Spinal cord (tissue), 10 donors: ENCODE data around the gene CREB1. TPM values are rescaled to one million over a fixed set of nuclear protein-coding genes. Genes with fewer than 3 reads are reported as not detected.
A peak's percentile ranks its signal among the peaks of the same experiment; 100 is the strongest.

ENCODE experiments used
- DNase-seq, 6 donors: peaks; one replicate each; pipeline versions ENCODE4 v3.0.0 to v3.0.0-alpha.2; 2013 to 2015; ENCODE audit warnings: low spot score in 6 of 6, low read depth in 4 of 6
- H3K27ac ChIP-seq: one replicate; pipeline ENCODE4 v1.5.1; 2013; ENCODE audit warnings: low read depth, low read length, control low read depth
- H3K27me3 ChIP-seq: one replicate; pipeline ENCODE4 v1.6.1; 2013; ENCODE audit warnings: low read length; ENCODE audit not compliant: control insufficient read depth, insufficient read depth
- H3K36me3 ChIP-seq: one replicate; pipeline ENCODE4 v1.6.1; 2013; ENCODE audit warnings: low read length; ENCODE audit not compliant: control insufficient read depth, insufficient read depth
- H3K4me1 ChIP-seq: one replicate; pipeline ENCODE4 v1.6.1; 2013; ENCODE audit warnings: low read length; ENCODE audit not compliant: control insufficient read depth, insufficient read depth
- H3K4me3 ChIP-seq: one replicate; pipeline ENCODE4 v1.5.1; 2013; ENCODE audit warnings: low read depth, low read length, control low read depth
- H3K9me3 ChIP-seq: one replicate; pipeline ENCODE4 v1.6.1; 2013; ENCODE audit warnings: low read length; ENCODE audit not compliant: control insufficient read depth, insufficient read depth
- WGBS: methylation state at CpG from one replicate; pipeline ENCODE4 v1.1.5; 2013; ENCODE audit warnings: missing lambda C conversion rate; ENCODE audit not compliant: insufficient coverage; 5-methylcytosine and 5-hydroxymethylcytosine counted together
- polyA plus RNA-seq, 2 donors: library from polyadenylated mRNA; unstranded; fragments of 120-200 nt; gene quantifications; one replicate each; pipeline ENCODE4 v1.2.1, GENCODE V29; 2013; ENCODE audit not compliant: insufficient read length in 2 of 2
- total RNA-seq, 2 donors: library from RNA; depleted of rRNA in 1 of 2; stranded (reverse); fragments of 120-200 nt in 1 of 2; fragments of >200 nt in 1 of 2; gene quantifications; one replicate each; pipeline versions ENCODE4 v1.2.3 to v1.2.4, GENCODE V29; 2013 to 2014
- donor health status: healthy.

CREB1 gene
- total and polyA plus RNA-seq, 4 donors = 32.3 to 82.6 (median 53.4) TPM

GRCh38 chr2:207501802-207502576 lies 27.8 kb upstream of the CREB1 start:
- Histone ChIP-seq H3K4me3 (no peak overlapping the region), H3K36me3 (no peaks in the 10 kb centered on the region), H3K27ac (no peak overlapping the region), H3K9me3 (no peaks in the 10 kb centered on the region), H3K27me3 (no peaks in the 10 kb centered on the region), H3K4me1 (peaks cover 9% of the 10 kb centered on the region)
- 94% methylated on average over 4 of the region's 7 CpGs for WGBS
- DNase-seq = no peak

DNA sequence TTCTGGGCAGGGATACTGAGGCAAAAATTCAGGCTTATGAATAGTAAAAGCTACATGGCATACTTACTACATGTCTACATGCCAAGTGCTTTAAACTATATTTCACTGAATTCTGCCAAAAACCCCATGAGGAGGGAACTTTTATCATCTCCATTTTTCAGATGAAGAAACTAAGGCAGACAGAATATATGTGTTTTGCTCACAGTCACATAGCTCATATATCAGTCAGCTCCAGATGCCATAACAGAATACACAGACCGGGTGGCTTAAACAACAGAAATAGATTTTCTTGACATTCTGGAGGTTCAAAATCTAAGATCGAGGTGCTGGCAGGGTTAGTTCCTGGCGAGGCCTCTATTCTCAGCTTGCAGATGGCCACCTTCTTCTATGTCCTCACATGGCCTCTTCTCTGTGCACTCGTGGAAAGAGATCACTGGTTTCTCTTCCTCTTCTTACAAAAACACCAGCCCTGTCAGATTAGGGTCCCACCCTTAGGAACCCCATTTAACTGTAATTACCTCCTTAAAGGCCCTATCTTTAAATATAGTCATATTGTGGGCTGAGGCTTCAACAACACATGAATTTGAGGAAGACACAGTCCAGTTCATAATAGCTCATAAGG lies 27.1 kb upstream of the CREB1 start:
- peak in 1 of 6 donors; percentile 51 for DNase-seq
- H3K4me3 ChIP-seq = no peak overlapping the region
- WGBS = 93% methylated on average over 3 of the region's 4 CpGs
- H3K36me3 ChIP-seq = no peaks in the 10 kb centered on the region
- peaks cover 9% of the 10 kb centered on the region for H3K4me1 ChIP-seq
- no peaks in the 10 kb centered on the region for H3K9me3 ChIP-seq
- H3K27ac ChIP-seq = no peak overlapping the region
- H3K27me3 ChIP-seq = no peaks in the 10 kb centered on the region

GRCh38 chr2:207503234-207503633 lies 26.5 kb upstream of the CREB1 start:
- no peak overlapping the region for H3K4me3 ChIP-seq
- no peaks in the 10 kb centered on the region for H3K9me3 ChIP-seq
- no peaks in the 10 kb centered on the region for H3K27me3 ChIP-seq
- peaks cover 9% of the 10 kb centered on the region for H3K4me1 ChIP-seq
- H3K27ac ChIP-seq = no peak overlapping the region
- DNase-seq = no peak
- WGBS = 53% methylated on average over 4 of the region's 5 CpGs
- no peaks in the 10 kb centered on the region for H3K36me3 ChIP-seq

DNA sequence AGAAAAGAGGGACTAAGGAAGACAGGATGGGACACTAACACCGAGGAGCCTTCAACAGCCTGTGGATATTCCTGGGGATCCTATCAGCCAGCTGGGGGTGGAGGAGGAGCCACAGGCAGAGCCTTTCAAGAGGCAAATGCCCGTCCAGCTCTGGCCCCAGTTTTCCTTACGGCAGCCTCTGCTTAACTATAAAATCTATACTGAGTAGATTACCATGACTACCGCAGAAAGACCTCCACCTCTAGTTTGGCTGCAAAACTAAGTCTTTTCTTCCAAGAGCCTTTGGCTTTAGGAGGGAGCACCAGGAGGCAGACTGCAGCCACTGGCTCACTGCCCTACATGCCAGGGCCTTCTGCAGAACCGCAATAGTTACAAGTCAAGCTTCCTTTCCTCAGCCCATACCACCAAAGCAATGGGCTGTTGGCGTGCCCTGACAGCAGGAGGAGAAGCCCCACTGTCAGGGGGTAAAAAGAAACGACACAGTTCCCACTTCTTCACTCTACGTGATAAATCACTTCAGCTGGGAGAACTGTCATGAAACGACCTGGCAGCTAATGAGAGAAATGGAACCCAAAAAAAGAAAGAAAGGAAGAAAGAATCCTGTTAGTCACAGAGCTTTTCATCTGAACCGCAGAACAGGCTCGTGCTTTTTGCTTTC lies 25.1 kb upstream of the CREB1 start:
- H3K4me3 ChIP-seq = peak overlapping the region; percentile 1
- peaks cover 9% of the 10 kb centered on the region for H3K4me1 ChIP-seq
- peak overlapping the region; percentile 77 for H3K27ac ChIP-seq
- no peaks in the 10 kb centered on the region for H3K36me3 ChIP-seq
- peak; percentile 53 to 91 (median 70) for DNase-seq
- H3K9me3 ChIP-seq = no peaks in the 10 kb centered on the region
- 18% methylated on average over 6 of the region's 11 CpGs for WGBS
- H3K27me3 ChIP-seq = no peaks in the 10 kb centered on the region

DNA sequence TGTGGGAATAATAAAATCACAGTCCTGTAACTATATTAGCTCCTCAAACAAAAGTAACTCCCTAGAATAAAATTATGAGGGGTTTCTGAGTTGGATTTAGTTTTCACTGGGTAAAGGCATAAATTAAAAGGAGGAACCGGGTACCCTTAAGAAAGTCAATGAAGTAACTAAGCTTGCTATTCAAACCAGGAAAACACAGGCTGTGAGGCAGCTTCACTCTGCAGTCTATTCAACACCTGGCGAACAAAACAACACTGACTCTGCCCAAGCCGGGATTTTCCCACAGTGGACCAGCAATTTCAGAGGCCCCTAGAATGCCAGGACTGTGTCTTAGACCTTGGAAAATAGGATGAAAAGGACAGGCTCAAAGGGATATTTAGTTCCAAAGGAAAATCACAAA lies 24.6 kb upstream of the CREB1 start:
- peak in 5 of 6 donors; percentile 21 to 73 (median 38) for DNase-seq
- Histone ChIP-seq H3K36me3 (no peaks in the 10 kb centered on the region), H3K4me3 (peak overlapping the region; percentile 1), H3K27me3 (no peaks in the 10 kb centered on the region), H3K27ac (peak overlapping the region; percentile 77), H3K4me1 (peaks cover 9% of the 10 kb centered on the region), H3K9me3 (no peaks in the 10 kb centered on the region)
- WGBS = 0% methylated on average over 1 of the region's 3 CpGs

DNA sequence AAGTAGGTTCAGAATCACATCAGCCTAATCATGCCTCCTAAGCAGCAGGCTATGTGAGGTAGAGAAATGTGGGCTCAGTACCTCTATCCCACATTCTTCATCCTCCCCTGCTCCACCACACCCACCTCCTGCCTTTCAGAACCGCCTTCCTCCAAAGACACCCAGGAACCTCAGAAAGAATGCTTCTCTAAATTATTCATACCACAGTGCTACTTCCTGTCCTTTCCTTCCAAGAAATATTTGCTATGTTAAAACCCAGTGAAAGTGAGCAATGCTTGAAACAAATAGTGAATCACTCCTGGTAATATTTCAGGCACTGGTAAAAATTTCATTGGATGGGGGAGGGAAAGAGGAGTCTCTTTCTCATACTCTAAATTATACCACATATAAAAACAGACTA lies 24.0 kb upstream of the CREB1 start:
- no peak overlapping the region for H3K4me3 ChIP-seq
- H3K27ac ChIP-seq = peak overlapping the region; percentile 77
- peak in 1 of 6 donors; percentile 5 for DNase-seq
- no peaks in the 10 kb centered on the region for H3K36me3 ChIP-seq
- H3K9me3 ChIP-seq = no peaks in the 10 kb centered on the region
- WGBS = 0% methylated on average over 1 of the region's 1 CpG
- H3K4me1 ChIP-seq = peaks cover 9% of the 10 kb centered on the region
- no peaks in the 10 kb centered on the region for H3K27me3 ChIP-seq

GRCh38 chr2:207506426-207506825 lies 23.3 kb upstream of the CREB1 start:
- no peaks in the 10 kb centered on the region for H3K9me3 ChIP-seq
- H3K4me1 ChIP-seq = peaks cover 9% of the 10 kb centered on the region
- H3K27ac ChIP-seq = no peak overlapping the region
- WGBS = 83% methylated on average over 1 of the region's 1 CpG
- no peak overlapping the region for H3K4me3 ChIP-seq
- DNase-seq = no peak
- no peaks in the 10 kb centered on the region for H3K27me3 ChIP-seq
- no peaks in the 10 kb centered on the region for H3K36me3 ChIP-seq

DNA sequence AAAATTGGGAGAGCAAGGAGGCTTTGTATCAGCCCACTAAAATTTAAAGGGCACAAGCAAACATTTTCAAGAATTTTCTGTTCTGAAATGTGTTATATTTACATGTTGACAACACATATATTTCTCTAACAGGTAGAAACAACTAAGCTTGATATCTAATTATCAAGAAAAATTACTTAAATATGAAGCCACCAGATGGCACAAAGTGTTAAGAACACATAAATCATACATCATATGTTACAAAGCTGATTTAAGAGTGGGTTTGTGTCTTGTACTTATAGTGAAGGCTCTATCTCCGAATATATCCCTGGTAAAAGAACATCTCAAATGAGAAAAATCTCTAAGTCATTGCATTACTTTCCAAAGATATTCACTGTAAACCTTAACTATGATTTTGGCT lies 19.6 kb upstream of the CREB1 start:
- Histone ChIP-seq H3K4me3 (no peak overlapping the region), H3K9me3 (no peaks in the 10 kb centered on the region), H3K27me3 (no peaks in the 10 kb centered on the region), H3K36me3 (no peaks in the 10 kb centered on the region), H3K27ac (no peak overlapping the region), H3K4me1 (no peaks in the 10 kb centered on the region)
- WGBS = no CpG with 5 or more reads among the region's 1 CpG
- DNase-seq = no peak

DNA sequence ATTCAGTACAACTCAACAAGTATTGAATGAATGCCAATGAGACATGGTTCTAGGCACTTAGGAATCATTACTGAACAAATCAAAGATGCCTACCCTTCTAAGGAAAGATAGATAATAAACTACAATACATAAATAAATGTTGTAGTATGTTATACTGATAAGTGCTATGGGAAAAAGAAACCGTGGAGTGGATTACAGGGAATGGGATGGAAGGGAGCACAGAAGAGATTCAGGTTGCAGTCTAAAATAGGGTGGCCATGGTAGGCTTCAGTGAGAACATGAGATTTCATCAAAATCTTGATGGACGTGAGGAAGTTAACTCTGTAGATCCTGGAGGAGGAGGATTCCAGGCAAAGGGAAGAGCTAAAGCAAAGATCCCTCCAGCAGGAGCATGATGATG lies 17.9 kb upstream of the CREB1 start:
- H3K36me3 ChIP-seq = no peaks in the 10 kb centered on the region
- no peaks in the 10 kb centered on the region for H3K4me1 ChIP-seq
- no peak for DNase-seq
- no peak overlapping the region for H3K4me3 ChIP-seq
- no peaks in the 10 kb centered on the region for H3K9me3 ChIP-seq
- no peaks in the 10 kb centered on the region for H3K27me3 ChIP-seq
- H3K27ac ChIP-seq = no peak overlapping the region
- 56% methylated on average over 2 of the region's 2 CpGs for WGBS
